Measurements from ENCODE around the gene PKNOX1.
"Not testable (repeated sequence)": the region's sequence is repeated elsewhere in the genome, so short reads cannot be mapped to it uniquely, and the experiment has no call there.

PKNOX1 gene

DNA sequence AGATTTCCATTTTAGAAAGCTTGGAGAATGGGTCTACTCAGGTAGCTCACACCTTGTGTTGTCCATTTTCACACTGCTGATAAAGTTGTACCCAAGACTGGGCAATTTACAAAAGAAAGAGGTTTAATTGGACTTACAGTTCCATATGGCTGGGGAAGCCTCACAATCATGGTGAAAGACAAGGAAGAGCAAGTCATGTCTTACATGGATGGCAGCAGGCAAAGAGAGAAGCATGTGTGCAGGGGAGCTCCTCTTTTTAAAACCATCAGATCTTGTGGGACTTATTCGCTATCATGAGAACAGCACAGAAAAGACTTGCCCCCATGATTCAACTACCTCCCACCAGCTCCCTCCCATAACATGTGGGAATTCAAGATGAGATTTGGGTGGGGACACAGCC, 23.6 kb downstream of the PKNOX1 start:
- not testable (repeated sequence) for ATAC-seq

DNA sequence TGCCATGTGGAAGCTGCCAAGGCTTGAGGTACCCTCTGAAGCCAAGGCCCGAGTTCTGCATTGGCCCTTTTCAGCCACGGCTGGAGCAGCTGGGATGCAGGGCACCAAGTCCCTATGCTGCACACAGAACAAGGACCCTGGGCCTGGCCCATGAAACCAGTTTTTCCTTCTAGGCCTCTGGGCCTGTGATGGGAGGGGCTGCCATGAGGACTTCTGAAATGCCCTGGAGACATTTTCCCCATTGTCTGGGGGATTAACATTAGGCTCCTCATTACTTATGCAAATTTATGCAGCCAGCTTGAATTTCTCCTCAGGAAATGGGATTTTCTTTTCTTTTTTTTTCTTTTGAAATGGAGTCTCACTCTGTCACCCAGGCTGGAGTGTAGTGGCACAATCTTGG, 24.8 kb downstream of the PKNOX1 start:
- ATAC-seq, result not testable (repeated sequence)

DNA sequence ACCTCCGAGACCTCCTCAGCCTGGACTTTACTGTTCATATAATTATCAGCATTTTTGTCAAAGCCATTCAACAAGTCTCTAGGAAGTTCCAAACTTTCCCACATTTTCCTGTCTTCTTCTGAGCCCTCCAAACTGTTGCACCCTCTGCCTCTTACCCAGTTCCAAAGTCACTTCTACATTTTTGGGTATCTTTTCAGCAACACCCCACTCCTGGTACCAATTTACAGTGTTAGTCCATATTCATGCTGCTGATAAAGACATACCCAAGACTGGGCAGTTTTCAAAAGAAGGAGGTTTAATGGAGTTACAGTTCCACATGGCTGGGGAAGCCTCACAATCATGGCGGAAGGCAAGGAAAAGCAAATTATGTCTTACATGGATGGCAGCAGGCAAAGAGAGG, 25.7 kb downstream of the PKNOX1 start:
- not testable (repeated sequence) for ATAC-seq

DNA sequence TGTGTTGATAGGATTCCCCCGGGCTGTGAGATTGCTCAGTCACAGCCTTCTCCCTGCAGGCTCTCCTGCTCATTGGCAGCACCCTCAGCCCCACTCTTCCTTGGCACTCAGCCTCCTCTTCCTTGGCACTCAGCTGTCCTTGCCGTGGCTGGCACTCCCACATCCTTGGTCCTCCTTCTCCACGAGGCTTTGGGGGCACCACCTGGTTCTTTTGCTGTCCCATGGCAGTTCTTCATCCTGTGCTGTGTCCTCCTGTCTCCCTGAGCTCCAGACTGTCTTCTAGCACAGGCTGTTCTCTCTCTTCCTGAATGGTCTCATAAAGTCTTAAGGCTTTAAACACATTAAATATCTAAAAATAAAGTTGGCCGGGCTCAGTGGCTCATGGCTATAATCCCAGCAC, 27.0 kb downstream of the PKNOX1 start:
- no peak for ATAC-seq

DNA sequence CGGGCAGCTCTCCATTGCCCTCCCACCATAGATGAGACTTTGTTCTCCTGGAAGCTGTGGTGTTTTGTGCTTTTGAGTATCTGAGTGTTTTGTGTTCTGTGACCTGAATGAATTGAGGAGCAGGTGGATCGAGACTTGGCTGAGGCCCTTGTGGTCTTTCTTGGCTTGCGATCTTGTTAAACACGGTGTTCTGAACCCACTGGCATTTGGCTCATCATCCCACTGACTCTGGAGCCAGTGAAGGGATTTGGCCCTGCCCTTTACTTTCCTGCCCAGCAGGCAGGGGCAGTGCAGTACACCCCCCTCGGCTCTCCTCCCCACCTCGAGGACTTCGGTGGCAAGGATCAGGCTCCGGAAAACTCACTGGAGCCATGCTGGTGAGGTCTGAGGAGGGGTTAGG, 30.6 kb downstream of the PKNOX1 start:
- no peak for ATAC-seq
- TF ChIP-seq ISL1 (CRISPR knock-in tag; IDR thresholded peaks at IDR 0.05), result no peak
- no peak for TF ChIP-seq ESRRG (CRISPR knock-in tag; IDR thresholded peaks at IDR 0.05)
- no peak for TF ChIP-seq ZNF565 (CRISPR knock-in tag; conservative IDR thresholded peaks at IDR 0.05; ENCODE audit: low read depth)
- TF ChIP-seq ZFP30 (CRISPR knock-in tag; IDR thresholded peaks at IDR 0.05), result no peak
- no peak for TF ChIP-seq ZNF8 (CRISPR knock-in tag; IDR thresholded peaks at IDR 0.05)
- no peak for TF ChIP-seq PPARA (CRISPR knock-in tag; IDR thresholded peaks at IDR 0.05; ENCODE audit: borderline replicate concordance)
- TF ChIP-seq, protein P1, sequence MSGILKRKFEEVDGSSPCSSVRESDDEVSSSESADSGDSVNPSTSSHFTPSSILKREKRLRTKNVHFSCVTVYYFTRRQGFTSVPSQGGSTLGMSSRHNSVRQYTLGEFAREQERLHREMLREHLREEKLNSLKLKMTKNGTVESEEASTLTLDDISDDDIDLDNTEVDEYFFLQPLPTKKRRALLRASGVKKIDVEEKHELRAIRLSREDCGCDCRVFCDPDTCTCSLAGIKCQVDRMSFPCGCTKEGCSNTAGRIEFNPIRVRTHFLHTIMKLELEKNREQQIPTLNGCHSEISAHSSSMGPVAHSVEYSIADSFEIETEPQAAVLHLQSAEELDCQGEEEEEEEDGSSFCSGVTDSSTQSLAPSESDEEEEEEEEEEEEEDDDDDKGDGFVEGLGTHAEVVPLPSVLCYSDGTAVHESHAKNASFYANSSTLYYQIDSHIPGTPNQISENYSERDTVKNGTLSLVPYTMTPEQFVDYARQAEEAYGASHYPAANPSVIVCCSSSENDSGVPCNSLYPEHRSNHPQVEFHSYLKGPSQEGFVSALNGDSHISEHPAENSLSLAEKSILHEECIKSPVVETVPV (CRISPR knock-in tag; IDR thresholded peaks at IDR 0.05), result no peak

More for the DNA sequence above, 27.0 kb downstream of the PKNOX1 start:
- TF ChIP-seq, protein P2, sequence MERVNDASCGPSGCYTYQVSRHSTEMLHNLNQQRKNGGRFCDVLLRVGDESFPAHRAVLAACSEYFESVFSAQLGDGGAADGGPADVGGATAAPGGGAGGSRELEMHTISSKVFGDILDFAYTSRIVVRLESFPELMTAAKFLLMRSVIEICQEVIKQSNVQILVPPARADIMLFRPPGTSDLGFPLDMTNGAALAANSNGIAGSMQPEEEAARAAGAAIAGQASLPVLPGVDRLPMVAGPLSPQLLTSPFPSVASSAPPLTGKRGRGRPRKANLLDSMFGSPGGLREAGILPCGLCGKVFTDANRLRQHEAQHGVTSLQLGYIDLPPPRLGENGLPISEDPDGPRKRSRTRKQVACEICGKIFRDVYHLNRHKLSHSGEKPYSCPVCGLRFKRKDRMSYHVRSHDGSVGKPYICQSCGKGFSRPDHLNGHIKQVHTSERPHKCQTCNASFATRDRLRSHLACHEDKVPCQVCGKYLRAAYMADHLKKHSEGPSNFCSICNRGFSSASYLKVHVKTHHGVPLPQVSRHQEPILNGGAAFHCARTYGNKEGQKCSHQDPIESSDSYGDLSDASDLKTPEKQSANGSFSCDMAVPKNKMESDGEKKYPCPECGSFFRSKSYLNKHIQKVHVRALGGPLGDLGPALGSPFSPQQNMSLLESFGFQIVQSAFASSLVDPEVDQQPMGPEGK (CRISPR knock-in tag; IDR thresholded peaks at IDR 0.05; ENCODE audit: borderline replicate concordance), result no peak
- TF ChIP-seq RARB (CRISPR knock-in tag; IDR thresholded peaks at IDR 0.05) (no peak), ZC3H10 (CRISPR knock-in tag; IDR thresholded peaks at IDR 0.05) (no peak)

DNA sequence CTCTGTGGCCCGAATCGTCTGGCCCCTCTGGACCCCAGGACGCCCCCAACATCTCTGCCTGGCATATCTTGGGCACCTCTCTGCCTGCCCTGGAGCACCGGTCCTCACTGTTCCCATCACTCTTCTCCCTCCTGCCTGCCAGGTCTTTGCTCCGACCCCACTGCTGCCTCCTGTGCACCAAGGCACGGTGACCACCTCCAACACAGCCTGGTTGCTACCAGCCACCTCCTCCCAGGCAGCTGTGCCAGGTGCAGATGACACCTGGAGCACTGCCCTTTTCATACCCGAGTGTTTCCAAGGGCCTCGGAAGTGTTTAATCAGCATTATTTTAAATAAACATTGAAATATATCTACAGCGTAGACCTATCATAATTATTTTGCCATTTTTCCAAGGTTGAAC, 31.3 kb downstream of the PKNOX1 start:
- no peak for ATAC-seq
- TF ChIP-seq ESRRG (CRISPR knock-in tag; IDR thresholded peaks at IDR 0.05) (no peak), ZC3H10 (CRISPR knock-in tag; IDR thresholded peaks at IDR 0.05) (no peak), SNAI2 (CRISPR knock-in tag; IDR thresholded peaks at IDR 0.05) (no peak), BACH2 (CRISPR knock-in tag; IDR thresholded peaks at IDR 0.05; ENCODE audit: borderline replicate concordance) (no peak), TOX (CRISPR knock-in tag; IDR thresholded peaks at IDR 0.05; ENCODE audit: borderline replicate concordance) (no peak), PPARA (CRISPR knock-in tag; IDR thresholded peaks at IDR 0.05; ENCODE audit: borderline replicate concordance) (no peak), GLIS3 (CRISPR knock-in tag; IDR thresholded peaks at IDR 0.05) (no peak), ISL1 (CRISPR knock-in tag; IDR thresholded peaks at IDR 0.05) (no peak), ZNF8 (CRISPR knock-in tag; IDR thresholded peaks at IDR 0.05) (no peak), OSR1 (CRISPR knock-in tag; IDR thresholded peaks at IDR 0.05) (no peak), ZFP30 (CRISPR knock-in tag; IDR thresholded peaks at IDR 0.05) (no peak)
- TF ChIP-seq, protein P3, sequence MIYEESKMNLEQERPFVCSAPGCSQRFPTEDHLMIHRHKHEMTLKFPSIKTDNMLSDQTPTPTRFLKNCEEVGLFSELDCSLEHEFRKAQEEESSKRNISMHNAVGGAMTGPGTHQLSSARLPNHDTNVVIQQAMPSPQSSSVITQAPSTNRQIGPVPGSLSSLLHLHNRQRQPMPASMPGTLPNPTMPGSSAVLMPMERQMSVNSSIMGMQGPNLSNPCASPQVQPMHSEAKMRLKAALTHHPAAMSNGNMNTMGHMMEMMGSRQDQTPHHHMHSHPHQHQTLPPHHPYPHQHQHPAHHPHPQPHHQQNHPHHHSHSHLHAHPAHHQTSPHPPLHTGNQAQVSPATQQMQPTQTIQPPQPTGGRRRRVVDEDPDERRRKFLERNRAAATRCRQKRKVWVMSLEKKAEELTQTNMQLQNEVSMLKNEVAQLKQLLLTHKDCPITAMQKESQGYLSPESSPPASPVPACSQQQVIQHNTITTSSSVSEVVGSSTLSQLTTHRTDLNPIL (CRISPR knock-in tag; IDR thresholded peaks at IDR 0.05; ENCODE audit: low read depth), result no peak
- TF ChIP-seq, protein P4, sequence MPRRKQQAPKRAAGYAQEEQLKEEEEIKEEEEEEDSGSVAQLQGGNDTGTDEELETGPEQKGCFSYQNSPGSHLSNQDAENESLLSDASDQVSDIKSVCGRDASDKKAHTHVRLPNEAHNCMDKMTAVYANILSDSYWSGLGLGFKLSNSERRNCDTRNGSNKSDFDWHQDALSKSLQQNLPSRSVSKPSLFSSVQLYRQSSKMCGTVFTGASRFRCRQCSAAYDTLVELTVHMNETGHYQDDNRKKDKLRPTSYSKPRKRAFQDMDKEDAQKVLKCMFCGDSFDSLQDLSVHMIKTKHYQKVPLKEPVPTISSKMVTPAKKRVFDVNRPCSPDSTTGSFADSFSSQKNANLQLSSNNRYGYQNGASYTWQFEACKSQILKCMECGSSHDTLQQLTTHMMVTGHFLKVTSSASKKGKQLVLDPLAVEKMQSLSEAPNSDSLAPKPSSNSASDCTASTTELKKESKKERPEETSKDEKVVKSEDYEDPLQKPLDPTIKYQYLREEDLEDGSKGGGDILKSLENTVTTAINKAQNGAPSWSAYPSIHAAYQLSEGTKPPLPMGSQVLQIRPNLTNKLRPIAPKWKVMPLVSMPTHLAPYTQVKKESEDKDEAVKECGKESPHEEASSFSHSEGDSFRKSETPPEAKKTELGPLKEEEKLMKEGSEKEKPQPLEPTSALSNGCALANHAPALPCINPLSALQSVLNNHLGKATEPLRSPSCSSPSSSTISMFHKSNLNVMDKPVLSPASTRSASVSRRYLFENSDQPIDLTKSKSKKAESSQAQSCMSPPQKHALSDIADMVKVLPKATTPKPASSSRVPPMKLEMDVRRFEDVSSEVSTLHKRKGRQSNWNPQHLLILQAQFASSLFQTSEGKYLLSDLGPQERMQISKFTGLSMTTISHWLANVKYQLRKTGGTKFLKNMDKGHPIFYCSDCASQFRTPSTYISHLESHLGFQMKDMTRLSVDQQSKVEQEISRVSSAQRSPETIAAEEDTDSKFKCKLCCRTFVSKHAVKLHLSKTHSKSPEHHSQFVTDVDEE (CRISPR knock-in tag; IDR thresholded peaks at IDR 0.05), result no peak

DNA sequence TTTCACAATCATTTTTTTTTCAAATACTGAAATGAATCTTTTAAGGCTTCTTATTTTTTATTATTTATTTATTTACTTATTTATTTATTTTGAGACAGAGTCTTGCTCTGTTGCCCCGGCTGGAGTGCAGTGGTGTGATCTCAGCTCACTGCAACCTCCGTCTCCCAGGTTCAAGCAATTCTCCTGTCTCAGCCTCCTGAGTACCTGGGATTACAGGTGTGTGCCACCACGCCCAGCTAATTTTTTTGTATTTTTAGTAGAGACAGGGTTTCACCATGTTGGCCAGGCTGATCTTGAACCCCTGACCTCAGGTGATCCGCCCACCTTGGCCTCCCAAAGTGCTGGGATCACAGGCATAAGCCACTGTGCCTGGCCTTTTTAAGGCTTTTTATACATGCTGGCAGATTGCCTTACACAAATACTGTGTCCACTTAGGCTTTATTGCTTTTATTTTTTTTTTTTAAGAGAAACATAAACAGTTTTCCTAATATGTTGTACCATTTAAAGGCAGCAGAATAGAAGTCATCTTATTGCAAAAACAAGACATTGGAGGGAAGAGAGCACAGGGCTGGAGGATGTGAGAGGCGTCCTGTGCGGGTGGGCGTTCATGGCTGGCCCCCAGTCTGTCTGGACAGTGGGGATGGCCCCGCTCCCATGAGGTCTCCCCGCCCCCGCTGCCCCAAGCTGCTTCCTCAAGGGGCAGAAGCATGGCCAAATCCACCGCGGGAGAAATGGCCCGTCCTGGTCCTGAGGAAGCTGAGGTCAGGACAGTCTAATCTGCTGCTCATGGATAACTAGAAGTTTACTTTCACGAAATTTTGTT, 31.9 kb downstream of the PKNOX1 start:
- ATAC-seq, result not testable (repeated sequence)
